Kidney capillary endothelial cell (primary cell): ENCODE results near the gene RGS7.

Source experiments
- DNase-seq: peaks from one replicate; pipeline ENCODE4 v3.0.0-alpha.2; 2018; ENCODE audit warnings: low spot score

Gene RGS7

GRCh38 chr1:241079047-241079446 lies 278.0 kb downstream of the RGS7 start:
- no peak for DNase-seq

- DNase-seq = no peak
These were observed 279.4 kb downstream of the RGS7 start for GRCh38 chr1:241077386-241078147.

- no peak for DNase-seq
These were observed 282.5 kb downstream of the RGS7 start for GRCh38 chr1:241074507-241074906.

- DNase-seq = no peak
These were observed 288.6 kb downstream of the RGS7 start for GRCh38 chr1:241068359-241068758.

- no peak for DNase-seq
These were observed 293.7 kb downstream of the RGS7 start for GRCh38 chr1:241063276-241063675.

GRCh38 chr1:241061062-241061461 lies 295.9 kb downstream of the RGS7 start:
- no peak for DNase-seq

GRCh38 chr1:241048622-241049021 lies 308.4 kb downstream of the RGS7 start:
- no peak for DNase-seq

- no peak for DNase-seq
These were observed 311.3 kb downstream of the RGS7 start for GRCh38 chr1:241045659-241046058.

GRCh38 chr1:241034203-241034936 lies 322.6 kb downstream of the RGS7 start:
- no peak for DNase-seq

GRCh38 chr1:241024834-241025233 lies 332.2 kb downstream of the RGS7 start:
- no peak for DNase-seq

GRCh38 chr1:241022366-241022765 lies 334.6 kb downstream of the RGS7 start:
- DNase-seq = no peak

- DNase-seq = no peak
These were observed 335.9 kb downstream of the RGS7 start for GRCh38 chr1:241020851-241021697.

GRCh38 chr1:241012708-241013340 lies 344.2 kb downstream of the RGS7 start:
- no peak for DNase-seq

- no peak for DNase-seq
These were observed 349.3 kb downstream of the RGS7 start for GRCh38 chr1:241007668-241008067.

- DNase-seq = no peak
These were observed 357.2 kb downstream of the RGS7 start for GRCh38 chr1:240999826-241000225.

GRCh38 chr1:240998441-240999015 lies 358.5 kb downstream of the RGS7 start:
- no peak for DNase-seq

GRCh38 chr1:240998024-240998423 lies 359.0 kb downstream of the RGS7 start:
- no peak for DNase-seq

GRCh38 chr1:240993004-240993403 lies 364.0 kb downstream of the RGS7 start:
- no peak for DNase-seq

- DNase-seq = no peak
These were observed 365.8 kb downstream of the RGS7 start for GRCh38 chr1:240991230-240991629.

- DNase-seq = no peak
These were observed 369.1 kb downstream of the RGS7 start for GRCh38 chr1:240987928-240988327.

GRCh38 chr1:240985081-240985480 lies 371.9 kb downstream of the RGS7 start:
- no peak for DNase-seq

- no peak for DNase-seq
These were observed 376.7 kb downstream of the RGS7 start for GRCh38 chr1:240980342-240980741.
